ENCODE data around the gene MAP7D1. TPM values are rescaled to one million over a fixed set of nuclear protein-coding genes. Genes with fewer than 3 reads are reported as not detected.

The MAP7D1 gene
- total RNA-seq, 5 donors from 2014 or later (not counting 1 experiment from before 2014, with no cell fraction given): 157 to 295 (median 263) TPM

DNA sequence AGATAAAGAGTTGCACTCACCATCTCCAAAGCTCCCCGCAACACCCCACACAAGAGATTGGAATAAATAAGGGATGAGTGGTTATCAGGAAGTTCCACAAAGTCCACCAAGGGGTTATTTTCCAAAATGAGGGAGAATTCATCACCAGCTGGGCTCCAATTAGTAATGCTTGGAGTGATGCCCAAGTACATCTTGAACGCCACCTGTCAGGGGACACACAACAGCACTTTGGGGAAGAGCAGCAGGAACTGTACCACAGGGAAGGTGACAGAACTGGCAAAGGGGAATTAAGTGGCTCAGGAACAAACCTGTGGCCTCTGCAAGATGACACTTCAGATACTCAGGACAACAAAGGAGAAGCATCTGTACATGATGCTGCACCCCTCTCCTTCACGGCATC is 18.2 kb upstream of the MAP7D1 start:
- no peak for ATAC-seq (replicated peaks in 1 of 4)
- H3K27ac Mint-ChIP-seq: no peak overlapping the region
- ChIA-PET CTCF (no interaction called here), POLR2A (interaction anchor here in 1 of 2 donors (0.5 kb wide), 1 partner anchor 116 kb away, joined by 5 read pairs; no protein-coding TSS in a partner anchor)
- H3K27me3 Mint-ChIP-seq: no peaks in the 10 kb centered on the region
- no peaks in the 10 kb centered on the region for H3K9me3 Mint-ChIP-seq
- H3K4me1 ChIP-seq (ENCODE audit: control insufficient read depth in 1 of 2, extremely low read depth in 1 of 2, insufficient read depth in 2 of 2, low read length in 2 of 2): peaks cover 0 to 2% of the 10 kb centered on the region in 2 experiments
- peaks cover 23% of the 10 kb centered on the region in 3 donors for H3K4me1 Mint-ChIP-seq
- H3K4me3 ChIP-seq (ENCODE audit: control insufficient read depth in 1 of 2, extremely low read depth in 1 of 2, low read length in 1 of 2): no peak overlapping the region
- WGBS (ENCODE audit: insufficient coverage): 94% methylated on average over 2 of the region's 3 CpGs
- DNase-seq: no peak
- H3K4me3 Mint-ChIP-seq: no peak overlapping the region
- no peaks in the 10 kb centered on the region for H3K9me3 ChIP-seq
- H3K27ac ChIP-seq (ENCODE audit: low read length): no peak overlapping the region
- H3K36me3 ChIP-seq (ENCODE audit: control insufficient read depth in 2 of 2, extremely low read depth in 1 of 2, insufficient read depth in 1 of 2, low read length in 1 of 2): peaks cover 11 to 40% of the 10 kb centered on the region in 2 donors
- peaks cover 28% of the 10 kb centered on the region for H3K36me3 Mint-ChIP-seq
- H3K27me3 ChIP-seq (replicated peaks in 1 of 2; ENCODE audit: control insufficient read depth in 2 of 2, extremely low read depth in 1 of 2, insufficient read depth in 2 of 2, low read length in 1 of 2): no peaks in the 10 kb centered on the region

DNA sequence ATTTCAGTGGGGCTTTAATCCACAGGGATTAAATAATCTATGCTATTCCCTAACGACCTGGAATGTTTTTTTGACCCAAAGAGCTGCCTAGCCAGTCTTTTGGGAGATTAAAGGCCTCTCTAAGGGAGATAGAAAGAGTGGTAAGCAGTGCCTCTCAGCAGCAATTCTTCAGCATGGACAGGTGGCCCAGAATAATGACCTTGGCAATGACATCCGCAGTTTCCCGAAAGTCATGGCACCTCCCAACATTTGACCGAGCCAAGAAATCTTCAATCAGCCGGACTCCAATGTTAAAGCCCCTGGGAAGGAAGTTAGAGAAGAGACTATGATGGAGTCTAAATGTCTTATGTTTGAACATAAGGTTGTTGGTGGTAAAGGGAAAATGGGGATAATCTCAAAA is 16.4 kb upstream of the MAP7D1 start:
- POLR2A ChIA-PET: no interaction called here
- Mint-ChIP-seq H3K9me3 (no peaks in the 10 kb centered on the region), H3K4me3 (no peak overlapping the region), H3K27ac (peak overlapping the region in 1 of 2 donors; percentile 22), H3K36me3 (peaks cover 28% of the 10 kb centered on the region), H3K4me1 (peaks cover 25 to 32% (median 31%) of the 10 kb centered on the region in 3 donors), H3K27me3 (no peaks in the 10 kb centered on the region)
- H3K4me1 ChIP-seq (ENCODE audit: control insufficient read depth in 1 of 2, extremely low read depth in 1 of 2, insufficient read depth in 2 of 2, low read length in 2 of 2): peaks cover 0 to 3% of the 10 kb centered on the region in 2 experiments
- H3K4me3 ChIP-seq (ENCODE audit: control insufficient read depth in 1 of 2, extremely low read depth in 1 of 2, low read length in 1 of 2): no peak overlapping the region
- H3K27ac ChIP-seq (ENCODE audit: low read length): no peak overlapping the region
- ATAC-seq (replicated peaks in 1 of 4) (no peak), DNase-seq (no peak)
- no peaks in the 10 kb centered on the region for H3K9me3 ChIP-seq
- WGBS (ENCODE audit: insufficient coverage): 93% methylated on average over 2 of the region's 5 CpGs
- CTCF ChIA-PET: interaction anchor here (1.2 kb wide), 2 partner anchors 9 to 10 kb away, joined by 3 to 4 read pairs; partner anchors contain the start of gene TRAPPC3 (in 1 of the 2)
- H3K27me3 ChIP-seq (replicated peaks in 1 of 2; ENCODE audit: control insufficient read depth in 2 of 2, extremely low read depth in 1 of 2, insufficient read depth in 2 of 2, low read length in 1 of 2): no peaks in the 10 kb centered on the region
- peaks cover 11 to 40% of the 10 kb centered on the region in 2 donors for H3K36me3 ChIP-seq (ENCODE audit: control insufficient read depth in 2 of 2, extremely low read depth in 1 of 2, insufficient read depth in 1 of 2, low read length in 1 of 2)

DNA sequence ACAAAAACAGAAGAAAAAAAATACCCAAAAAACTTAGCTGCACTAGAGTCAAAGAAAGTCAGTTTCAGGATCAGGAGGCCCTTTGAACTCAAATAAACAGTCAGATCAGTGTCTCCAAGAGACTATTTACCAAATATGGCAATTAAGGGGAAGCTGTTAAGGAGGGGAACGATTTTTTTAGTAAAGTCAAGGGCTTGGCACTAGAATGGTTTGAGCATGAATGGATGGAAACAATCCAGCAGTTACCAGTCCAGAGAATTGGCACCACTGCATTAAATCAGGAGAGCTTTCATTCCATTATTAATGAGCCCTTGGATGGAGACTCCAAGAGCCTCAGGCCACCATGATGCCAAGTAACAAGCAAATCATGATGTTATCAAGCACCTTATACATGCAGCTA is 13.8 kb upstream of the MAP7D1 start:
- peak overlapping the region in 1 of 2 donors; percentile 49 for H3K27ac Mint-ChIP-seq
- no peaks in the 10 kb centered on the region for H3K27me3 Mint-ChIP-seq
- H3K27me3 ChIP-seq (replicated peaks in 1 of 2; ENCODE audit: control insufficient read depth in 2 of 2, extremely low read depth in 1 of 2, insufficient read depth in 2 of 2, low read length in 1 of 2): no peaks in the 10 kb centered on the region
- no peaks in the 10 kb centered on the region for H3K9me3 ChIP-seq
- H3K9me3 Mint-ChIP-seq: no peaks in the 10 kb centered on the region
- H3K4me1 ChIP-seq (ENCODE audit: control insufficient read depth in 1 of 2, extremely low read depth in 1 of 2, insufficient read depth in 2 of 2, low read length in 2 of 2): peaks cover 0 to 3% of the 10 kb centered on the region in 2 experiments
- no peak for DNase-seq
- H3K36me3 Mint-ChIP-seq: peaks cover 21% of the 10 kb centered on the region
- H3K4me3 ChIP-seq (ENCODE audit: control insufficient read depth in 1 of 2, extremely low read depth in 1 of 2, low read length in 1 of 2): no peak overlapping the region
- no CpG with 5 or more reads among the region's 1 CpG for WGBS (ENCODE audit: insufficient coverage)
- ChIA-PET CTCF (interaction anchor here in 1 of 2 donors (1.3 kb wide), 1 partner anchor 144 kb away, joined by 3 read pairs; no protein-coding TSS in a partner anchor), POLR2A (interaction anchor here in 1 of 2 donors (0.6 kb wide), 1 partner anchor 254 kb away, joined by 7 read pairs; no protein-coding TSS in a partner anchor)
- no peak overlapping the region for H3K27ac ChIP-seq (ENCODE audit: low read length)
- ATAC-seq (replicated peaks in 1 of 4): no peak
- H3K4me3 Mint-ChIP-seq: no peak overlapping the region
- peaks cover 25 to 42% (median 40%) of the 10 kb centered on the region in 3 donors for H3K4me1 Mint-ChIP-seq
- H3K36me3 ChIP-seq (ENCODE audit: control insufficient read depth in 2 of 2, extremely low read depth in 1 of 2, insufficient read depth in 1 of 2, low read length in 1 of 2): peaks cover 9 to 26% of the 10 kb centered on the region in 2 donors

DNA sequence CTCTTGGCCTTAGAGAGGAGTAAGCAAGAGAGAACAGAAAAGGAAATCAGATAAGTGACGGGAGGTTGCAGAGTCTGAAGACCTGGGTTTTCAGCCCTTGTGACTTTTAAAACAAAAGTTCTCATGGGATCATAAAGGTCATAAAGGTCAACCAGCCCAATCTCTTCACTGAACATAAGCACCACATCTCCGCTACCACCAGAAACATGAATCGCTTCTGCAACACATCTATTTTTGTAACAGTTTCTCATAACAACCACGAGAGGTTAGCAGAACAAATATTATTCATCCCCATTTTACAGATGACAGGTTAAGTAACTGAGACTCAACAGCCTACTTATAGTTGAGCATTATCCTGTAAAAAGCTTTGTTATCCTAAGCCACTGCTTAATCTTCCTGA is 12.5 kb upstream of the MAP7D1 start:
- POLR2A ChIA-PET: interaction anchor here in 1 of 2 donors (0.5 kb wide), 1 partner anchor 53 kb away, joined by 3 read pairs; no protein-coding TSS in a partner anchor
- H3K9me3 Mint-ChIP-seq: no peaks in the 10 kb centered on the region
- Histone ChIP-seq H3K36me3 (ENCODE audit: control insufficient read depth in 2 of 2, extremely low read depth in 1 of 2, insufficient read depth in 1 of 2, low read length in 1 of 2) (peaks cover 0 to 13% of the 10 kb centered on the region in 2 donors), H3K4me3 (ENCODE audit: control insufficient read depth in 1 of 2, extremely low read depth in 1 of 2, low read length in 1 of 2) (no peak overlapping the region), H3K9me3 (no peaks in the 10 kb centered on the region), H3K4me1 (ENCODE audit: control insufficient read depth in 1 of 2, extremely low read depth in 1 of 2, insufficient read depth in 2 of 2, low read length in 2 of 2) (peaks cover under 1 to 8% of the 10 kb centered on the region in 2 experiments), H3K27me3 (replicated peaks in 1 of 2; ENCODE audit: control insufficient read depth in 2 of 2, extremely low read depth in 1 of 2, insufficient read depth in 2 of 2, low read length in 1 of 2) (no peaks in the 10 kb centered on the region), H3K27ac (ENCODE audit: low read length) (no peak overlapping the region)
- peak overlapping the region in 1 of 2 donors; percentile 24 for H3K27ac Mint-ChIP-seq
- peaks cover 9% of the 10 kb centered on the region for H3K36me3 Mint-ChIP-seq
- no peak for DNase-seq
- H3K4me3 Mint-ChIP-seq: no peak overlapping the region
- WGBS (ENCODE audit: insufficient coverage): 79% methylated on average over 3 of the region's 4 CpGs
- no peak for ATAC-seq (replicated peaks in 1 of 4)
- H3K4me1 Mint-ChIP-seq: peaks cover 36 to 52% (median 50%) of the 10 kb centered on the region in 3 donors
- CTCF ChIA-PET: no interaction called here
- no peaks in the 10 kb centered on the region for H3K27me3 Mint-ChIP-seq

DNA sequence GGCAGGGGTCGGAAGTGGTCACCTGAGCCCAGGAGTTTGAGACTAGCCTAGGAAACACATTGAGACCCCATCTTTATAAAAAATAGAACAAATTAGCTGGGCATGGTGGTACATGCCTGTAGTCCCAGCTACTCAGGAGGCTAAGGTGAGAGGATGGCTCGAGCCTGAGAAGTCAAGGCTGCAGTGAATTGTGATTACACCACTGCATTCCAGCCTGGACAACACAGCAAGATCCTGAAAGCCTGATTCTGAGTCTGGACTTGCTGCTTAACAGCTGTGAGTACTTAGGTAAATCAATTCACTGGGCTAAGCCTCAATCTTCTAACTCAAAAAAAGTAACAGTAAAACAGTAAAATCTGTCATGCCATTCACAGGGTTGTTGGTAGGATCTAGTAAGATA is 11.5 kb upstream of the MAP7D1 start:
- no peaks in the 10 kb centered on the region for H3K9me3 ChIP-seq
- Mint-ChIP-seq H3K27me3 (no peaks in the 10 kb centered on the region), H3K27ac (no peak overlapping the region), H3K4me1 (peaks cover 45 to 61% (median 58%) of the 10 kb centered on the region in 3 donors), H3K4me3 (no peak overlapping the region), H3K36me3 (peaks cover 7% of the 10 kb centered on the region), H3K9me3 (no peaks in the 10 kb centered on the region)
- CTCF ChIA-PET: interaction anchor here in 1 of 2 donors (1.3 kb wide), 1 partner anchor 44 kb away, joined by 3 read pairs; no protein-coding TSS in a partner anchor
- DNase-seq: no peak
- peaks cover 0 to 9% of the 10 kb centered on the region in 2 donors for H3K36me3 ChIP-seq (ENCODE audit: control insufficient read depth in 2 of 2, extremely low read depth in 1 of 2, insufficient read depth in 1 of 2, low read length in 1 of 2)
- H3K4me3 ChIP-seq (ENCODE audit: control insufficient read depth in 1 of 2, extremely low read depth in 1 of 2, low read length in 1 of 2): no peak overlapping the region
- H3K27me3 ChIP-seq (replicated peaks in 1 of 2; ENCODE audit: control insufficient read depth in 2 of 2, extremely low read depth in 1 of 2, insufficient read depth in 2 of 2, low read length in 1 of 2): no peaks in the 10 kb centered on the region
- POLR2A ChIA-PET: no interaction called here
- no peak overlapping the region for H3K27ac ChIP-seq (ENCODE audit: low read length)
- WGBS (ENCODE audit: insufficient coverage): 100% methylated on average over 1 of the region's 2 CpGs
- peaks cover 2 to 13% of the 10 kb centered on the region in 2 experiments for H3K4me1 ChIP-seq (ENCODE audit: control insufficient read depth in 1 of 2, extremely low read depth in 1 of 2, insufficient read depth in 2 of 2, low read length in 2 of 2)
- no peak for ATAC-seq (replicated peaks in 1 of 4)

DNA sequence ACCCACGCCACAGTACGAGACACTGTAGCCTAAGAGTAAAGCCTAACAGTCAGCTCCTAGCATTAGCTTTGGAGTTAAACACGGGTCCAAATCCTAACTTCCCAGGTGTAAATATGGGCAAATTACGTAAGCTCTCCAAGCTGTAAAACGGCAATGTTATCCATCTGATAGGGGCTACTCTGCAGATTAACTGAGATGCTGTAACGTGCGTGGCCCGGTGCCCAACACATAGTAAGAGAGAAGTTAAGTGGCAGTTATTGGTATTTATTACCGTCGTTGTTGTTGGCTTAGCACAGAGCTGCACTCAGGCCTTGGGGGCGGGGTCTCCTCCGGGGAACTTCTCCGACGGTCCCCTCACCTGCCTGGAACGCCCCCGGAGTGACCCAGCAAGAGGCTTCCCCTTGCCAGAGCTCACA is 7.1 kb upstream of the MAP7D1 start:
- peak in 1 of 4 experiments; percentile 11 for ATAC-seq (replicated peaks in 1 of 4)
- H3K27ac Mint-ChIP-seq: peak overlapping the region; percentile 97 to 98
- H3K4me1 Mint-ChIP-seq: peaks cover 69 to 73% (median 70%) of the 10 kb centered on the region in 3 donors
- H3K4me3 Mint-ChIP-seq: peak overlapping the region; percentile 98 to 99 (median 99)
- H3K4me1 ChIP-seq (ENCODE audit: control insufficient read depth in 1 of 2, extremely low read depth in 1 of 2, insufficient read depth in 2 of 2, low read length in 2 of 2): peaks cover 33 to 54% of the 10 kb centered on the region in 2 experiments
- no peaks in the 10 kb centered on the region for H3K9me3 ChIP-seq
- ChIA-PET CTCF (interaction anchor here (0.6 to 4.6 kb wide), 12 partner anchors 9 to 273 kb away, joined by 3 to 80 read pairs (median 4); partner anchors contain the start of gene THRAP3 (in 1 of the 2)), POLR2A (interaction anchor here (0.5 to 2.9 kb wide), 6 partner anchors 13 to 1328 kb away, joined by 3 to 27 read pairs (median 3); partner anchors contain the start of gene THRAP3 (in 1 of the 2))
- peak overlapping the region; percentile 88 to 96 for H3K4me3 ChIP-seq (ENCODE audit: control insufficient read depth in 1 of 2, extremely low read depth in 1 of 2, low read length in 1 of 2)
- H3K27me3 Mint-ChIP-seq: no peaks in the 10 kb centered on the region
- H3K9me3 Mint-ChIP-seq: no peaks in the 10 kb centered on the region
- H3K27ac ChIP-seq (ENCODE audit: low read length): peak overlapping the region; percentile 96
- 2% methylated on average over 15 of the region's 16 CpGs for WGBS (ENCODE audit: insufficient coverage)
- no peak for DNase-seq
- H3K36me3 Mint-ChIP-seq: no peaks in the 10 kb centered on the region
- no peaks in the 10 kb centered on the region for H3K36me3 ChIP-seq (ENCODE audit: control insufficient read depth in 2 of 2, extremely low read depth in 1 of 2, insufficient read depth in 1 of 2, low read length in 1 of 2)
- H3K27me3 ChIP-seq (replicated peaks in 1 of 2; ENCODE audit: control insufficient read depth in 2 of 2, extremely low read depth in 1 of 2, insufficient read depth in 2 of 2, low read length in 1 of 2): no peaks in the 10 kb centered on the region

Data from T-cell (primary cell).